HepG2 (cell line): ENCODE results near the gene PRR30. TPM values are rescaled to one million over a fixed set of nuclear protein-coding genes. Genes with fewer than 3 reads are reported as not detected.
A peak's percentile ranks its signal among the peaks of the same experiment; 100 is the strongest.

Experiments
- ADNP ChIP-seq: sonication (generic); formaldehyde crosslinking; IDR thresholded peaks from 2 replicates; pipeline ENCODE4 v1.4.0; 2020; ENCODE audit warnings: missing genetic modification reagents
- BORCS8-MEF2B ChIP-seq: sonication (generic); formaldehyde crosslinking; IDR thresholded peaks from 2 replicates; pipeline ENCODE4 v1.8.0; 2022; ENCODE audit warnings: mild to moderate bottlenecking, missing genetic modification reagents
- DNMT3B ChIP-seq: conservative IDR thresholded peaks from 2 replicates; pipeline ENCODE4 v1.6.1; 2016; ENCODE audit warnings: missing biosample characterization, control low read depth
- HNRNPLL ChIP-seq: fragments of 200-400 bp; formaldehyde crosslinking; IDR thresholded peaks from 2 replicates; pipeline ENCODE4 v1.6.1; 2017; ENCODE audit warnings: mild to moderate bottlenecking, low read depth, low read length; ENCODE audit not compliant: poor library complexity, severe bottlenecking
- MBNL3 ChIP-seq: fragments of 250-450 bp; sonication (Bioruptor Pico); conservative IDR thresholded peaks from 2 replicates; pipeline ENCODE4 v1.8.0; 2022; ENCODE audit warnings: mild to moderate bottlenecking, inconsistent platforms
- NFE2 ChIP-seq: sonication (generic); formaldehyde crosslinking; IDR thresholded peaks from 2 replicates; pipeline ENCODE4 v1.4.0; 2020; ENCODE audit warnings: missing genetic modification reagents
- NFE2L1 ChIP-seq: sonication (generic); formaldehyde crosslinking; IDR thresholded peaks from 2 replicates; pipeline ENCODE4 v1.4.0; 2020; ENCODE audit warnings: missing genetic modification reagents, mild to moderate bottlenecking, borderline replicate concordance
- NR2F6 ChIP-seq, 2 experiments: IDR thresholded peaks; 2 replicates each; pipeline ENCODE4 v1.6.1; 2016; ENCODE audit warnings: antibody characterized with exemption in 1 of 2, mild to moderate bottlenecking in 1 of 2
- REPIN1 ChIP-seq: sonication (generic); formaldehyde crosslinking; IDR thresholded peaks from 2 replicates; pipeline ENCODE4 v1.8.0; 2022; ENCODE audit warnings: missing genetic modification reagents, low read depth, mild to moderate bottlenecking, borderline replicate concordance
- TGIF2 ChIP-seq: IDR thresholded peaks from 2 replicates; pipeline ENCODE4 v1.6.1; 2016; ENCODE audit warnings: control low read depth, missing compliant biosample characterization
- ZNF550 ChIP-seq: sonication (generic); formaldehyde crosslinking; IDR thresholded peaks from 2 replicates; pipeline ENCODE4 v1.4.0; 2020; ENCODE audit warnings: mild to moderate bottlenecking, missing genetic modification reagents, borderline replicate concordance
- ZNF557 ChIP-seq: sonication (generic); formaldehyde crosslinking; IDR thresholded peaks from 2 replicates; pipeline ENCODE4 v1.4.0; 2020; ENCODE audit warnings: missing genetic modification reagents
- ZNF660 ChIP-seq: sonication (generic); formaldehyde crosslinking; IDR thresholded peaks from 2 replicates; pipeline ENCODE4 v1.5.1; 2020; ENCODE audit warnings: mild to moderate bottlenecking, low read depth, missing genetic modification reagents, borderline replicate concordance
- ZNF709 ChIP-seq: sonication (generic); formaldehyde crosslinking; IDR thresholded peaks from 2 replicates; pipeline ENCODE4 v1.5.0; 2020; ENCODE audit warnings: mild to moderate bottlenecking, missing genetic modification reagents
- ZNF747 ChIP-seq: sonication (generic); formaldehyde crosslinking; IDR thresholded peaks from 2 replicates; pipeline ENCODE4 v1.8.1; 2023; ENCODE audit warnings: missing genetic modification reagents, mild to moderate bottlenecking, borderline replicate concordance
- polyA plus RNA-seq, 8 experiments: library from polyadenylated mRNA; depleted of rRNA in 3 of 8; stranded (reverse) in 7 of 8; unstranded in 1 of 8; fragments of >200 nt; fragmentation: Illumina TruSeq in 4 of 8; extraction: Trizol in 4 of 8; gene quantifications; 2 replicates each; pipeline versions ENCODE4 v1.2.1 to v1.2.3, GENCODE V29; 2011 to 2016; ENCODE audit warnings: low read depth in 4 of 8, missing spikeins in 1 of 8, mixed read lengths in 1 of 8; ENCODE audit not compliant: insufficient read depth in 1 of 8
- total RNA-seq, 5 experiments: library from RNA; depleted of rRNA; stranded (reverse); fragments of >200 nt; fragmentation: Illumina TruSeq; extraction: Trizol; gene quantifications; 2 replicates each; pipeline ENCODE4 v1.2.3, GENCODE V29; 2016; ENCODE audit warnings: low read depth in 1 of 5
- TF ChIP-seq, protein P1 (sequence below): fragments of 450-650 bp; IDR thresholded peaks from 2 replicates; pipeline ENCODE4 v1.6.1; 2017; ENCODE audit warnings: mild to moderate bottlenecking
- TF ChIP-seq, protein P2 (sequence below): IDR thresholded peaks from 2 replicates; pipeline ENCODE4 v1.6.1; 2018; ENCODE audit warnings: missing genetic modification reagents
- TF ChIP-seq, protein P3 (sequence below): sonication (generic); formaldehyde crosslinking; IDR thresholded peaks from 2 replicates; pipeline ENCODE4 v1.5.0; 2020; ENCODE audit warnings: missing genetic modification reagents
- TF ChIP-seq, protein P4 (sequence below): IDR thresholded peaks from 2 replicates; pipeline ENCODE4 v1.6.1; 2016; ENCODE audit warnings: missing genetic modification reagents, missing compliant biosample characterization
- TF ChIP-seq, protein P5 (sequence below): sonication (generic); formaldehyde crosslinking; IDR thresholded peaks from 2 replicates; pipeline ENCODE4 v1.8.0; 2022; ENCODE audit warnings: missing genetic modification reagents, mild to moderate bottlenecking, inconsistent platforms, borderline replicate concordance
- TF ChIP-seq, protein P6 (sequence below): sonication (generic); formaldehyde crosslinking; IDR thresholded peaks from 2 replicates; pipeline ENCODE4 v1.8.0; 2023; ENCODE audit warnings: mild to moderate bottlenecking, missing genetic modification reagents

Gene PRR30
- total and polyA plus RNA-seq, 2 of the 13 experiments (the other 11 are each of a cell fraction or from before 2014, with no cell fraction given), result not detected

DNA sequence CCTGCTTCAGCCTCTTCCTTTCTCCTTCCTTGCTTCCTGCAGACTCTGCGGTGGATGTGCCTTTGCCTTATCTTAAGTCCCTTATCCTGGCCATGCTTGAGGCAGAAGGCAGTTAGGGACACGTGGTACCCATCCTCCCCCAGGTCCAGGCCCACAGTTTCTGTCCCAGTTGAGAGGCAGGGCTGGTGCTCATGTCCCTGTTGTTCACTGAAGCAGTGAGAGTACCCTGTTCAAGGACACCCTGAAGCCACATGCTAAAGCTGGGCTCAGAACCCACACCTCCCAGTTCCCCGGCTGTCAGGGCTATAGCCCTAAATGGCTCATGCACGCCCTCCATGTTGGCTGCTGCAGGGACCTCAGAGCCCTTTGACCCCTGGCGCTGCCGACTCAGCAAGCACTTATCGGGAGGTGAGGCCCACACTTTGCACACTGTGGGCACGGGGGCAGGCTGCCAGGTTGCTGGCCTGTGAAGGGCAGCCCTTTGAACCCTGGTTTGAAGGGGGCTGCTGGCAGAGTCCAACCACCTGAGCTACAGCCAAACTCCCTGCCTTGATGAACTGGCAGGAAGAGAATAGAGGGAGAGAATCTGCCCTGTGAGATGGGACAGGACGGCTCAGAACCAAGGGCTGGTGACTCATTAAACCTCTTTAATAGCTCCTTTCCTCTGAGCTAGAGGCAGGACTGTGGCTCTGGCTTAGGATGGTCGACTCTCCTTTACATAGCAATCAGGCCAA, 46.3 kb downstream of the PRR30 start (continued):
- TF ChIP-seq MBNL3 (CRISPR knock-in tag) (no peak), ZNF557 (CRISPR knock-in tag) (peak; percentile 75; the same call in 1 of the 2 replicates), DNMT3B (CRISPR knock-in tag) (no peak), REPIN1 (CRISPR knock-in tag) (peak; percentile 94; the same call in 1 of the 2 replicates), ZNF550 (peak; percentile 79; the same call in 1 of the 2 replicates), ADNP (CRISPR knock-in tag) (peak; percentile 62; the same call in 1 of the 2 replicates), NFE2L1 (no peak), BORCS8-MEF2B (CRISPR knock-in tag) (peak; percentile 93), NR2F6 (IDR thresholded peaks at IDR 0.05) (peak; percentile 97), NR2F6 (CRISPR knock-in tag; IDR thresholded peaks at IDR 0.05) (peak; percentile 99), ZNF709 (peak; percentile 44; the same call in 1 of the 2 replicates), ZNF660 (CRISPR knock-in tag) (no peak), ZNF747 (CRISPR knock-in tag) (0 out of 2 replicates have a peak, but pooled peaks have one; percentile 86), NFE2 (CRISPR knock-in tag) (no peak), HNRNPLL (no peak), TGIF2 (CRISPR knock-in tag) (peak; percentile 86)
- TF ChIP-seq, protein P1, sequence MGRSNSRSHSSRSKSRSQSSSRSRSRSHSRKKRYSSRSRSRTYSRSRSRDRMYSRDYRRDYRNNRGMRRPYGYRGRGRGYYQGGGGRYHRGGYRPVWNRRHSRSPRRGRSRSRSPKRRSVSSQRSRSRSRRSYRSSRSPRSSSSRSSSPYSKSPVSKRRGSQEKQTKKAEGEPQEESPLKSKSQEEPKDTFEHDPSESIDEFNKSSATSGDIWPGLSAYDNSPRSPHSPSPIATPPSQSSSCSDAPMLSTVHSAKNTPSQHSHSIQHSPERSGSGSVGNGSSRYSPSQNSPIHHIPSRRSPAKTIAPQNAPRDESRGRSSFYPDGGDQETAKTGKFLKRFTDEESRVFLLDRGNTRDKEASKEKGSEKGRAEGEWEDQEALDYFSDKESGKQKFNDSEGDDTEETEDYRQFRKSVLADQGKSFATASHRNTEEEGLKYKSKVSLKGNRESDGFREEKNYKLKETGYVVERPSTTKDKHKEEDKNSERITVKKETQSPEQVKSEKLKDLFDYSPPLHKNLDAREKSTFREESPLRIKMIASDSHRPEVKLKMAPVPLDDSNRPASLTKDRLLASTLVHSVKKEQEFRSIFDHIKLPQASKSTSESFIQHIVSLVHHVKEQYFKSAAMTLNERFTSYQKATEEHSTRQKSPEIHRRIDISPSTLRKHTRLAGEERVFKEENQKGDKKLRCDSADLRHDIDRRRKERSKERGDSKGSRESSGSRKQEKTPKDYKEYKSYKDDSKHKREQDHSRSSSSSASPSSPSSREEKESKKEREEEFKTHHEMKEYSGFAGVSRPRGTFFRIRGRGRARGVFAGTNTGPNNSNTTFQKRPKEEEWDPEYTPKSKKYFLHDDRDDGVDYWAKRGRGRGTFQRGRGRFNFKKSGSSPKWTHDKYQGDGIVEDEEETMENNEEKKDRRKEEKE, result no peak
- TF ChIP-seq, protein P2, sequence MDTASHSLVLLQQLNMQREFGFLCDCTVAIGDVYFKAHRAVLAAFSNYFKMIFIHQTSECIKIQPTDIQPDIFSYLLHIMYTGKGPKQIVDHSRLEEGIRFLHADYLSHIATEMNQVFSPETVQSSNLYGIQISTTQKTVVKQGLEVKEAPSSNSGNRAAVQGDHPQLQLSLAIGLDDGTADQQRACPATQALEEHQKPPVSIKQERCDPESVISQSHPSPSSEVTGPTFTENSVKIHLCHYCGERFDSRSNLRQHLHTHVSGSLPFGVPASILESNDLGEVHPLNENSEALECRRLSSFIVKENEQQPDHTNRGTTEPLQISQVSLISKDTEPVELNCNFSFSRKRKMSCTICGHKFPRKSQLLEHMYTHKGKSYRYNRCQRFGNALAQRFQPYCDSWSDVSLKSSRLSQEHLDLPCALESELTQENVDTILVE (CRISPR knock-in tag), result peak; percentile 81
- TF ChIP-seq, protein P3, sequence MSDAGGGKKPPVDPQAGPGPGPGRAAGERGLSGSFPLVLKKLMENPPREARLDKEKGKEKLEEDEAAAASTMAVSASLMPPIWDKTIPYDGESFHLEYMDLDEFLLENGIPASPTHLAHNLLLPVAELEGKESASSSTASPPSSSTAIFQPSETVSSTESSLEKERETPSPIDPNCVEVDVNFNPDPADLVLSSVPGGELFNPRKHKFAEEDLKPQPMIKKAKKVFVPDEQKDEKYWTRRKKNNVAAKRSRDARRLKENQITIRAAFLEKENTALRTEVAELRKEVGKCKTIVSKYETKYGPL (CRISPR knock-in tag), result no peak
- TF ChIP-seq, protein P4, sequence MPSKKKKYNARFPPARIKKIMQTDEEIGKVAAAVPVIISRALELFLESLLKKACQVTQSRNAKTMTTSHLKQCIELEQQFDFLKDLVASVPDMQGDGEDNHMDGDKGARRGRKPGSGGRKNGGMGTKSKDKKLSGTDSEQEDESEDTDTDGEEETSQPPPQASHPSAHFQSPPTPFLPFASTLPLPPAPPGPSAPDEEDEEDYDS (CRISPR knock-in tag), result peak; percentile 64
- TF ChIP-seq, protein P5, sequence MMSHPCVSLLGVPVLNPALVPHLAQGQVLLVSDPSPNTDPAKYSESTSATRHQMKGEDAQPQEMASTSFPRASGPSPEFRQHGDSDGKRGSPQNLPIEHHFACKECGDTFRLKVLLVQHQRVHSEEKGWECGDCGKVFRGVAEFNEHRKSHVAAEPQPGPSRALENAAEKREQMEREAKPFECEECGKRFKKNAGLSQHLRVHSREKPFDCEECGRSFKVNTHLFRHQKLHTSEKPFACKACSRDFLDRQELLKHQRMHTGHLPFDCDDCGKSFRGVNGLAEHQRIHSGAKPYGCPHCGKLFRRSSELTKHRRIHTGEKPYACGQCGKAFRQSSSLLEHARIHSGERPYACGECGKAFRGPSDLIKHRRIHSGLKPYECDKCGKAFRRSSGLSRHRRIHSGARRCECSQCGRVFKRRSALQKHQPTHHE (CRISPR knock-in tag), result 0 out of 2 replicates have a peak, but pooled peaks have one; percentile 17
- TF ChIP-seq, protein P6, sequence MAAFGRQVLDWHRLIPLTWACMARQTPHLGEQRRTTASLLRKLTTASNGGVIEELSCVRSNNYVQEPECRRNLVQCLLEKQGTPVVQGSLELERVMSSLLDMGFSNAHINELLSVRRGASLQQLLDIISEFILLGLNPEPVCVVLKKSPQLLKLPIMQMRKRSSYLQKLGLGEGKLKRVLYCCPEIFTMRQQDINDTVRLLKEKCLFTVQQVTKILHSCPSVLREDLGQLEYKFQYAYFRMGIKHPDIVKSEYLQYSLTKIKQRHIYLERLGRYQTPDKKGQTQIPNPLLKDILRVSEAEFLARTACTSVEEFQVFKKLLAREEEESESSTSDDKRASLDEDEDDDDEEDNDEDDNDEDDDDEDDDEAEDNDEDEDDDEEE (CRISPR knock-in tag), result peak; percentile 91
